GM19351 (cell line): ENCODE data around the gene HSD11B1L.
A peak's percentile ranks its signal among the peaks of the same experiment; 100 is the strongest.
"Not testable (repeated sequence)": the region's sequence is repeated elsewhere in the genome, so short reads cannot be mapped to it uniquely, and the experiment has no call there.

Experiments
- ATAC-seq: cut with Tn5 transposase; IDR thresholded peaks from one replicate; pipeline ENCODE4 v1.9.1; 2021; ENCODE audit warnings: mild to moderate bottlenecking, moderate library complexity; ENCODE audit not compliant: unreplicated experiment

Gene HSD11B1L

DNA sequence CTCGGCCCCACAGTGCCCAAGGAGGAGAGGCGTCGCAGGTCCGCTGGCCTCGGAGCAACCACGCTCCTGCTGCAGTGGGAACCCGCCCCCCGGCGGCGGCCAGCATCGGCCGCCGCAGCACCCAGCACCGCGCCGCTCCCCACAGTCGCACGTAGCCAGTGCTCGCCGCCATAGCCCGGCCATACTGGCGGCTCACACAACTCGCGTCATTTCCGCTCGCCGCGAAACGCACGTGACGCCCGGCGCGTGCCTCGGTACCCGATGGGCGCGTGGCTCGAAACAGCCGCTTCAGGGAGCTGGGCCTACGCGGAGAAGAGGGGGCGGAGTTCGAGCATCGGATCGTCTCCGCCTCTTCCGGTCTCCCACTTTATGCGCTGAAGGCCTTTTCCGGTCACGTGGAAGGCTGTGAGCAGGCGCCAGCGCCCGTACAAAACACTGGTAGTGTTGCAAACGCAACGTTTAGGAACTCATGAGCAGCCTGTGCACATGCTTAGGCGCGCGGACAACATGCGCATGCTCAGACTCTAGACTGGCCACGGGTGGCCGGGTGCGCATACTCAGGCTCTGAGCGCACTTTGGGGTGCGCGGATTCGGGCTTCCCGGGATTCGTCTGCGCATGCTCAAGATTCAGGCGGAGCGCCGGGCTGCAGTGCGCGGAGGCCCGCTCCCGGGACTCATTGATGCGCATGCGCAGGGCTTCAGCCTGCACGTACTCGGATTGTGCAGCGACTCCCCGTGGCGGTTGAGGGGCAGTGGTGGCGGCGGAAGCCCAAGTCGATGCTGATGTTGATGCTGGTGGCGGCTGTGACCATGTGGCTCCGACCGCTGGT lies 39.3 kb downstream of the HSD11B1L start, which contains the start of the genes CATSPERD and LONP1:
Gene CATSPERD, plus strand, starts transcription at position 677 of the 830 bp plus-strand sequence. Its CDS starts 101 bp downstream, at position 778.
Gene LONP1, minus strand, starts transcription at position 186 of the 830 bp plus-strand sequence. Its CDS starts 14 bp downstream, at position 172.
- ATAC-seq = peak; percentile 86

DNA sequence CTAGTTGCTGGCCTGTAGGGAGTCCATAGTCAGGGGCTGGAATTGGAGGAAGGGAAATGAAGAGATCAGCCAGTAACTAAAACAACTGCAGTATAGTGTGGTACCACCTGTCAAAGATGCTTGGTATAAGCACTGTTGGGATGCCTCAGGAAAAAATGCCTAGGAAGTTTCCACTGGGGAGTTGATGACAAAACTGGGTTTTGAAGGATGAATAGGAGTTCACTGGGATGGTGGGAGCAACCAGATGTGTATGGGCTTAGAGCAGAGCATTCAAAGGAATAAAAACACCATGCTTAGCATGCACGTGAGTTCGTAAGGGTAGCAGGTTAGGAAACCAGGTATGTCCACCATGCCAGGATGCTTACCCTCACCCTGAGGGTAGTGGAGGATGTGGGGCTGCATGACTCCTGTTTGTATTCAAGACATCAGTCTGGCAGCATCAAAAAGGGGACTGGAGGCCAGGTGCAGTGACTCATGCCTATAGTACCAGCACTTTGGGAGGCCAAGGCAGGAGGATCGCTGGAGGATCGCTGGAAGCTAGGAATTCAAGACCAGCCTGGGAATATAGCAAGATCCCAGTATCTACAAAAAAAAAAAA lies 46.7 kb downstream of the HSD11B1L start:
- no peak for ATAC-seq

DNA sequence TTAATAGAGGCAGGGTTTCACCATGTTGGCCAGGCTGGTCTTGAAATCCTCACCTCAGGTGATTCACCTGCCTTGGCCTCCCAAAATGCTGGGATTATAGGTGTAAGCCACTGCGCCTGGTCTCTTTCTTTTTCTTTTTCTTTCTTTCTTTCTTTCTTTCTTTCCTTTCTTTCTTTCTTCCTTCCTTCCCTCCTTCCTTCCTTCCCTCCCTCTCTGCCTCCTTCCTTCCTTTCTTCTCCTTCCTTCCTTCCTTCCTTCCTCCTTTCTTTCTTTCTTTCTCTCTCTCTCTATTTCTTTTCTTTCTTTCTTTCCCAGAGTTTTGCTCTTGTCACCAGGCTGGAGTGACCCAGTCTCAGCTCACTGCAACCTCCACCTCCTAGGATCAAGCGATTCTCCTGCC lies 52.3 kb downstream of the HSD11B1L start:
- not testable (repeated sequence) for ATAC-seq
